ENCODE measurements around the gene CNNM3.

CNNM3 gene

GRCh38 chr2:96816836-96817702 lies 1.0 kb downstream of the CNNM3 start:
- no peak for DNase-seq (ENCODE audit: low spot score)

- no peak for DNase-seq (ENCODE audit: low spot score)
Observed at GRCh38 chr2:96817882-96818281, 1.8 kb downstream of the CNNM3 start.

- no peak for DNase-seq (ENCODE audit: low spot score)
Observed at GRCh38 chr2:96819128-96819875, 3.2 kb downstream of the CNNM3 start.

- DNase-seq (ENCODE audit: low spot score), result no peak
Observed at GRCh38 chr2:96819876-96820511, 3.9 kb downstream of the CNNM3 start.

- no peak for DNase-seq (ENCODE audit: low spot score)
Observed at GRCh38 chr2:96821113-96821675, 5.1 kb downstream of the CNNM3 start.

- DNase-seq (ENCODE audit: low spot score), result no peak
Observed at GRCh38 chr2:96822786-96823185, 6.7 kb downstream of the CNNM3 start.

GRCh38 chr2:96823198-96823597 lies 7.1 kb downstream of the CNNM3 start:
- DNase-seq (ENCODE audit: low spot score), result no peak

GRCh38 chr2:96824079-96824870 lies 8.2 kb downstream of the CNNM3 start:
- no peak for DNase-seq (ENCODE audit: low spot score)

GRCh38 chr2:96825057-96825456 lies 9.0 kb downstream of the CNNM3 start:
- DNase-seq (ENCODE audit: low spot score), result no peak

GRCh38 chr2:96826546-96827278 lies 10.6 kb downstream of the CNNM3 start:
- DNase-seq (ENCODE audit: low spot score), result no peak

GRCh38 chr2:96828436-96828835 lies 12.4 kb downstream of the CNNM3 start:
- DNase-seq (ENCODE audit: low spot score), result no peak

GRCh38 chr2:96828874-96829273 lies 12.8 kb downstream of the CNNM3 start:
- no peak for DNase-seq (ENCODE audit: low spot score)

GRCh38 chr2:96830044-96830562 lies 14.0 kb downstream of the CNNM3 start:
- no peak for DNase-seq (ENCODE audit: low spot score)

- DNase-seq (ENCODE audit: low spot score), result no peak
Observed at GRCh38 chr2:96831679-96832078, 15.6 kb downstream of the CNNM3 start.

GRCh38 chr2:96832408-96832753 lies 16.3 kb downstream of the CNNM3 start:
- no peak for DNase-seq (ENCODE audit: low spot score)

GRCh38 chr2:96832754-96833507 lies 16.9 kb downstream of the CNNM3 start:
- DNase-seq (ENCODE audit: low spot score), result no peak

- no peak for DNase-seq (ENCODE audit: low spot score)
Observed at GRCh38 chr2:96835830-96836229, 19.8 kb downstream of the CNNM3 start.

GRCh38 chr2:96837575-96837974 lies 21.5 kb downstream of the CNNM3 start:
- no peak for DNase-seq (ENCODE audit: low spot score)

- DNase-seq (ENCODE audit: low spot score), result no peak
Observed at GRCh38 chr2:96838345-96839292, 22.6 kb downstream of the CNNM3 start.

All from CD4-positive, alpha-beta T cell treated with Interleukin-15 for 4 hours (primary cell).